K562 (cell line): ENCODE results near the gene AGPAT3. TPM values are rescaled to one million over a fixed set of nuclear protein-coding genes. Genes with fewer than 3 reads are reported as not detected.

Experiments
- CBFA2T3 ChIP-seq: fragments of 450-650 bp; IDR thresholded peaks from 2 replicates; pipeline ENCODE4 v1.6.1; 2017
- GTF2F1 ChIP-seq: IDR thresholded peaks from 2 replicates; pipeline ENCODE4 v1.6.1; 2011; ENCODE audit warnings: low read depth, low read length, improper control_type of control experiment
- HDAC1 ChIP-seq, 2 experiments: fragments of 450-650 bp; IDR thresholded peaks; 2 replicates each; pipeline ENCODE4 v1.6.1; 2016 to 2017; ENCODE audit warnings: inconsistent platforms in 1 of 2, mild to moderate bottlenecking in 1 of 2, moderate library complexity in 1 of 2
- KLF10 ChIP-seq: fragments of 250-450 bp; sonication (Bioruptor Pico); IDR thresholded peaks from 2 replicates; pipeline ENCODE4 v1.6.1; 2021; ENCODE audit warnings: matching md5 sums
- L3MBTL2 ChIP-seq: fragments of 450-650 bp; IDR thresholded peaks from 2 replicates; pipeline ENCODE4 v1.6.1; 2016; ENCODE audit warnings: mild to moderate bottlenecking, moderate library complexity
- LCOR ChIP-seq: sonication (generic); formaldehyde crosslinking; IDR thresholded peaks from 2 replicates; pipeline ENCODE4 v1.8.0; 2022; ENCODE audit warnings: mild to moderate bottlenecking, missing genetic modification reagents
- LEF1 ChIP-seq: fragments of 450-650 bp; IDR thresholded peaks from 2 replicates; pipeline ENCODE4 v1.6.1; 2016; ENCODE audit warnings: mild to moderate bottlenecking
- NRF1 ChIP-seq, 2 experiments: fragments of 450-650 bp; IDR thresholded peaks in 1 of 2; conservative IDR thresholded peaks in 1 of 2; 2 replicates each; pipeline ENCODE4 v1.6.1; 2014; ENCODE audit warnings: mild to moderate bottlenecking in 2 of 2
- PHB ChIP-seq: fragments of 250-450 bp; sonication (Bioruptor Pico); IDR thresholded peaks from 2 replicates; pipeline ENCODE4 v1.5.0; 2021
- RHOXF2B ChIP-seq: fragments of 250-450 bp; sonication (Bioruptor Pico); conservative IDR thresholded peaks from 2 replicates; pipeline ENCODE4 v1.5.1; 2021
- TFAM ChIP-seq: fragments of 250-450 bp; sonication (Bioruptor Pico); conservative IDR thresholded peaks from 2 replicates; pipeline ENCODE4 v1.5.0; 2021; ENCODE audit warnings: mild to moderate bottlenecking, moderate library complexity
- XRCC3 ChIP-seq: fragments of 450-650 bp; IDR thresholded peaks from 2 replicates; pipeline ENCODE4 v1.6.1; 2017; ENCODE audit warnings: mild to moderate bottlenecking, moderate library complexity
- ZNF263 ChIP-seq: sonication (generic); formaldehyde crosslinking; IDR thresholded peaks from 2 replicates; pipeline ENCODE4 v1.8.0; 2022; ENCODE audit warnings: mild to moderate bottlenecking, missing genetic modification reagents, borderline replicate concordance
- ZNF79 ChIP-seq: fragments of 250-450 bp; sonication (Bioruptor Pico); IDR thresholded peaks from 2 replicates; pipeline ENCODE4 v1.4.0; 2020; ENCODE audit warnings: low read depth, mild to moderate bottlenecking, moderate library complexity
- polyA plus RNA-seq, 8 experiments: library from polyadenylated mRNA; depleted of rRNA in 4 of 8; stranded (reverse) in 5 of 8; unstranded in 3 of 8; fragments of >200 nt; fragmentation: Nextera tagmentation in 2 of 8; fragmentation: Illumina TruSeq in 1 of 8; extraction: Ambion mirVana in 2 of 8; extraction: Trizol in 1 of 8; gene quantifications; 2 replicates each; pipeline versions ENCODE4 v1.2.1 to v1.2.3, GENCODE V29; 2011 to 2014; ENCODE audit warnings: inconsistent platforms in 1 of 8, missing spikeins in 1 of 8
- total RNA-seq, 7 experiments: library from RNA; depleted of rRNA in 6 of 7; stranded (reverse); fragments of >200 nt in 6 of 7; fragmentation: Illumina TruSeq in 2 of 7; extraction: Trizol in 2 of 7; gene quantifications; 2 replicates each; pipeline versions ENCODE4 v1.2.1 to v1.2.3, GENCODE V29; 2011 to 2021; ENCODE audit warnings: low replicate concordance in 1 of 7
- TF ChIP-seq, protein P1 (sequence below), 3 experiments: fragments of 200-800 bp in 1 of 3; sonication (Bioruptor generic) in 1 of 3; sonication (generic) in 1 of 3; formaldehyde crosslinking in 1 of 3; IDR thresholded peaks; 2 replicates each; pipeline versions ENCODE4 v1.6.1 to v1.8.0; 2016 to 2022; ENCODE audit warnings: mild to moderate bottlenecking in 2 of 3, missing compliant biosample characterization in 2 of 3, missing genetic modification characterization in 2 of 3, missing genetic modification reagents in 1 of 3
- TF ChIP-seq, protein P2 (sequence below): fragments of 450-650 bp; IDR thresholded peaks from 2 replicates; pipeline ENCODE4 v1.6.1; 2018; ENCODE audit not compliant: partially characterized antibody
- TF ChIP-seq, protein P3 (sequence below), 2 experiments: fragments of 450-650 bp; conservative IDR thresholded peaks; 2 replicates each; pipeline ENCODE4 v1.6.1; 2017; ENCODE audit warnings: mild to moderate bottlenecking in 2 of 2, moderate library complexity in 2 of 2
- TF ChIP-seq, protein P4 (sequence below): sonication (generic); formaldehyde crosslinking; IDR thresholded peaks from 2 replicates; pipeline ENCODE4 v1.5.0; 2020; ENCODE audit warnings: missing genetic modification reagents
- TF ChIP-seq, protein P5 (sequence below): sonication (generic); formaldehyde crosslinking; IDR thresholded peaks from 2 replicates; pipeline ENCODE4 v1.8.0; 2022; ENCODE audit warnings: missing genetic modification reagents, mild to moderate bottlenecking, moderate library complexity, borderline replicate concordance

The AGPAT3 gene
- total and polyA plus RNA-seq, 9 of the 15 experiments (the other 6 are each of a cell fraction or from before 2014, with no cell fraction given): 1.5 to 88.4 (median 35.7) TPM

DNA sequence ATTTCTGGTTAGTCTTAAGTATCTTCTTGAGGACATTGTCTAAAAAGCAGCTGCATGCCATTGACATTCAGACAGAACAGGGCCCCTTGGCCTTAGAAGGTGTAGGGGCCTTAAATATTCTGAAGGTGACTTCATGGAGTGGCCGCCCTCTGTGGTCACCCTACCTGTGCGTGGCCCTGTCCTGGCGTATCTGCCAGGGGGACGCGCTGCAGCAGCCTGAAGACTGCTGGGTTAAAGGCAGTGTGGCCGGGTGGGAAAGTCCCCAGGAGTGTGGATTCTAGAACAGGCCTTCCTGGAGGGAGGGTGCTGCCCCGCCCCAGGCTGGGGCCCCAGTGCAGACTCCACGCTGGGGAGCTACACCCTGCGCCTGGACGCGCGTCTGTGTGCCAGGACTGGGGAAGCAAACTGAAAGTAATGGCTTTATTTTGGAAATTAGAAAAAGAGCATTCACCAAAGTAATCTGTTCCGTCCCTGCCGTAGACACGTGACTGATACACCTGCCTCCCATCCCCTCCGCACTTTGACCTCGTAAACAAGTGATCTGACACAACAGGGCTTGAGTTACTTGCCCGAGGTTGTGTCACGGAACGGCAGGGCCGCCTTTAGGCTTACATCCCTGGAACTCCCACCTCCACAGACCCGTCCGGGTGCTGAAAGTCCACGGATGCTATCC lies 1.8 kb downstream of the AGPAT3 start (continued):
- TF ChIP-seq GTF2F1 (0 out of 2 replicates have a peak, but pooled peaks have one; percentile 15), TFAM (no peak), ZNF79 (CRISPR knock-in tag) (no peak), LCOR (CRISPR knock-in tag) (no peak), LEF1 (peak; percentile 39; the same call in 1 of the 2 replicates), HDAC1 (IDR thresholded peaks at IDR 0.05) (0 out of 4 replicates have a peak, but pooled peaks of 1 of the 2 experiments have one; percentile 27), NRF1 (conservative IDR thresholded peaks at IDR 0.05 in 1 of 2, IDR thresholded peaks at IDR 0.05 in 1 of 2) (peak; percentile 26 to 30; a peak in 1 of 4 replicates), ZNF263 (CRISPR knock-in tag) (peak; percentile 23; the same call in 1 of the 2 replicates), L3MBTL2 (peak; percentile 22; the same call in 1 of the 2 replicates), KLF10 (CRISPR knock-in tag) (no peak), XRCC3 (no peak), CBFA2T3 (no peak), PHB (CRISPR knock-in tag) (no peak), RHOXF2B (CRISPR knock-in tag) (no peak)
- TF ChIP-seq, protein P1, sequence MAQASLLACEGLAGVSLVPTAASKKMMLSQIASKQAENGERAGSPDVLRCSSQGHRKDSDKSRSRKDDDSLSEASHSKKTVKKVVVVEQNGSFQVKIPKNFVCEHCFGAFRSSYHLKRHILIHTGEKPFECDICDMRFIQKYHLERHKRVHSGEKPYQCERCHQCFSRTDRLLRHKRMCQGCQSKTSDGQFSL (CRISPR knock-in tag; IDR thresholded peaks at IDR 0.05): peak; percentile 58; the same call in 1 of the 2 replicates
- TF ChIP-seq, protein P1 (tag; IDR thresholded peaks at IDR 0.05): no peak
- TF ChIP-seq, protein P2, sequence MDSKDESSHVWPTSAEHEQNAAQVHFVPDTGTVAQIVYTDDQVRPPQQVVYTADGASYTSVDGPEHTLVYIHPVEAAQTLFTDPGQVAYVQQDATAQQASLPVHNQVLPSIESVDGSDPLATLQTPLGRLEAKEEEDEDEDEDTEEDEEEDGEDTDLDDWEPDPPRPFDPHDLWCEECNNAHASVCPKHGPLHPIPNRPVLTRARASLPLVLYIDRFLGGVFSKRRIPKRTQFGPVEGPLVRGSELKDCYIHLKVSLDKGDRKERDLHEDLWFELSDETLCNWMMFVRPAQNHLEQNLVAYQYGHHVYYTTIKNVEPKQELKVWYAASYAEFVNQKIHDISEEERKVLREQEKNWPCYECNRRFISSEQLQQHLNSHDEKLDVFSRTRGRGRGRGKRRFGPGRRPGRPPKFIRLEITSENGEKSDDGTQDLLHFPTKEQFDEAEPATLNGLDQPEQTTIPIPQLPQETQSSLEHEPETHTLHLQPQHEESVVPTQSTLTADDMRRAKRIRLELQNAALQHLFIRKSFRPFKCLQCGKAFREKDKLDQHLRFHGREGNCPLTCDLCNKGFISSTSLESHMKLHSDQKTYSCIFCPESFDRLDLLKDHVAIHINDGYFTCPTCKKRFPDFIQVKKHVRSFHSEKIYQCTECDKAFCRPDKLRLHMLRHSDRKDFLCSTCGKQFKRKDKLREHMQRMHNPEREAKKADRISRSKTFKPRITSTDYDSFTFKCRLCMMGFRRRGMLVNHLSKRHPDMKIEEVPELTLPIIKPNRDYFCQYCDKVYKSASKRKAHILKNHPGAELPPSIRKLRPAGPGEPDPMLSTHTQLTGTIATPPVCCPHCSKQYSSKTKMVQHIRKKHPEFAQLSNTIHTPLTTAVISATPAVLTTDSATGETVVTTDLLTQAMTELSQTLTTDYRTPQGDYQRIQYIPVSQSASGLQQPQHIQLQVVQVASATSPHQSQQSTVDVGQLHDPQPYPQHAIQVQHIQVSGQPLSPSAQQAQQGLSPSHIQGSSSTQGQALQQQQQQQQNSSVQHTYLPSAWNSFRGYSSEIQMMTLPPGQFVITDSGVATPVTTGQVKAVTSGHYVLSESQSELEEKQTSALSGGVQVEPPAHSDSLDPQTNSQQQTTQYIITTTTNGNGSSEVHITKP: no peak
- TF ChIP-seq, protein P3, sequence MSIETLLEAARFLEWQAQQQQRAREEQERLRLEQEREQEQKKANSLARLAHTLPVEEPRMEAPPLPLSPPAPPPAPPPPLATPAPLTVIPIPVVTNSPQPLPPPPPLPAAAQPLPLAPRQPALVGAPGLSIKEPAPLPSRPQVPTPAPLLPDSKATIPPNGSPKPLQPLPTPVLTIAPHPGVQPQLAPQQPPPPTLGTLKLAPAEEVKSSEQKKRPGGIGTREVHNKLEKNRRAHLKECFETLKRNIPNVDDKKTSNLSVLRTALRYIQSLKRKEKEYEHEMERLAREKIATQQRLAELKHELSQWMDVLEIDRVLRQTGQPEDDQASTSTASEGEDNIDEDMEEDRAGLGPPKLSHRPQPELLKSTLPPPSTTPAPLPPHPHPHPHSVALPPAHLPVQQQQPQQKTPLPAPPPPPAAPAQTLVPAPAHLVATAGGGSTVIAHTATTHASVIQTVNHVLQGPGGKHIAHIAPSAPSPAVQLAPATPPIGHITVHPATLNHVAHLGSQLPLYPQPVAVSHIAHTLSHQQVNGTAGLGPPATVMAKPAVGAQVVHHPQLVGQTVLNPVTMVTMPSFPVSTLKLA (conservative IDR thresholded peaks at IDR 0.05): no peak; a peak in 2 of 4 replicates
- TF ChIP-seq, protein P4, sequence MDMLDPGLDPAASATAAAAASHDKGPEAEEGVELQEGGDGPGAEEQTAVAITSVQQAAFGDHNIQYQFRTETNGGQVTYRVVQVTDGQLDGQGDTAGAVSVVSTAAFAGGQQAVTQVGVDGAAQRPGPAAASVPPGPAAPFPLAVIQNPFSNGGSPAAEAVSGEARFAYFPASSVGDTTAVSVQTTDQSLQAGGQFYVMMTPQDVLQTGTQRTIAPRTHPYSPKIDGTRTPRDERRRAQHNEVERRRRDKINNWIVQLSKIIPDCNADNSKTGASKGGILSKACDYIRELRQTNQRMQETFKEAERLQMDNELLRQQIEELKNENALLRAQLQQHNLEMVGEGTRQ (CRISPR knock-in tag): peak; percentile 54
- TF ChIP-seq, protein P5, sequence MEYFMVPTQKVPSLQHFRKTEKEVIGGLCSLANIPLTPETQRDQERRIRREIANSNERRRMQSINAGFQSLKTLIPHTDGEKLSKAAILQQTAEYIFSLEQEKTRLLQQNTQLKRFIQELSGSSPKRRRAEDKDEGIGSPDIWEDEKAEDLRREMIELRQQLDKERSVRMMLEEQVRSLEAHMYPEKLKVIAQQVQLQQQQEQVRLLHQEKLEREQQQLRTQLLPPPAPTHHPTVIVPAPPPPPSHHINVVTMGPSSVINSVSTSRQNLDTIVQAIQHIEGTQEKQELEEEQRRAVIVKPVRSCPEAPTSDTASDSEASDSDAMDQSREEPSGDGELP (CRISPR knock-in tag): peak; percentile 31; the same call in 1 of the 2 replicates
